Measurements from ENCODE around the gene KRTAP5-8. TPM values are rescaled to one million over a fixed set of nuclear protein-coding genes. Genes with fewer than 3 reads are reported as not detected.
A peak's percentile ranks its signal among the peaks of the same experiment; 100 is the strongest.

Gene KRTAP5-8
- total and polyA plus RNA-seq, 2 donors (not counting 3 experiments of a cell fraction or from before 2014, with no cell fraction given) = 0.17 TPM; not detected in 1

GRCh38 chr11:71490044-71490730 is 47.6 kb upstream of the KRTAP5-8 start:
- Histone ChIP-seq H2AFZ (ENCODE audit: low read depth, low read length) (no peak overlapping the region), H3K9ac (replicated peaks; ENCODE audit: extremely low read depth, insufficient read depth, low read length) (no peak overlapping the region), H3K9me1 (replicated peaks; ENCODE audit: control insufficient read depth, extremely low read depth, insufficient read depth, low read length) (no peaks in the 10 kb centered on the region), H3K4me2 (ENCODE audit: insufficient read depth, low read length) (no peak overlapping the region), H3K4me3 (replicated peaks in 1 of 3; ENCODE audit: insufficient read depth in 1 of 3, low read depth in 1 of 3, low read length in 3 of 3) (no peak overlapping the region), H4K20me1 (replicated peaks; ENCODE audit: control insufficient read depth, extremely low read depth, insufficient read depth, low read length) (no peaks in the 10 kb centered on the region), H3K36me3 (ENCODE audit: control insufficient read depth in 2 of 2, extremely low read depth in 1 of 2, insufficient read depth in 2 of 2, low read length in 2 of 2) (peaks cover 4 to 25% of the 10 kb centered on the region in 2 experiments), H3K4me1 (ENCODE audit: control insufficient read depth, extremely low read depth, insufficient read depth, low read length) (peaks cover 25% of the 10 kb centered on the region), H3K79me2 (ENCODE audit: control insufficient read depth, insufficient read depth, low read length) (no peaks in the 10 kb centered on the region), H3K9me3 (replicated peaks; ENCODE audit: control insufficient read depth, insufficient read depth, low read length) (no peaks in the 10 kb centered on the region), H3K27ac (ENCODE audit: insufficient read depth, low read depth, low read length) (peak overlapping the region; percentile 78), H3K27me3 (ENCODE audit: control insufficient read depth in 2 of 2, insufficient read depth in 2 of 2, low read length in 2 of 2) (no peaks in the 10 kb centered on the region)
- intact Hi-C loops (cut with micrococcal nuclease) = no loop called here
- TF ChIP-seq, protein P1, sequence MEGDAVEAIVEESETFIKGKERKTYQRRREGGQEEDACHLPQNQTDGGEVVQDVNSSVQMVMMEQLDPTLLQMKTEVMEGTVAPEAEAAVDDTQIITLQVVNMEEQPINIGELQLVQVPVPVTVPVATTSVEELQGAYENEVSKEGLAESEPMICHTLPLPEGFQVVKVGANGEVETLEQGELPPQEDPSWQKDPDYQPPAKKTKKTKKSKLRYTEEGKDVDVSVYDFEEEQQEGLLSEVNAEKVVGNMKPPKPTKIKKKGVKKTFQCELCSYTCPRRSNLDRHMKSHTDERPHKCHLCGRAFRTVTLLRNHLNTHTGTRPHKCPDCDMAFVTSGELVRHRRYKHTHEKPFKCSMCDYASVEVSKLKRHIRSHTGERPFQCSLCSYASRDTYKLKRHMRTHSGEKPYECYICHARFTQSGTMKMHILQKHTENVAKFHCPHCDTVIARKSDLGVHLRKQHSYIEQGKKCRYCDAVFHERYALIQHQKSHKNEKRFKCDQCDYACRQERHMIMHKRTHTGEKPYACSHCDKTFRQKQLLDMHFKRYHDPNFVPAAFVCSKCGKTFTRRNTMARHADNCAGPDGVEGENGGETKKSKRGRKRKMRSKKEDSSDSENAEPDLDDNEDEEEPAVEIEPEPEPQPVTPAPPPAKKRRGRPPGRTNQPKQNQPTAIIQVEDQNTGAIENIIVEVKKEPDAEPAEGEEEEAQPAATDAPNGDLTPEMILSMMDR (IDR thresholded peaks at IDR 0.05; ENCODE audit: extremely low read depth in 1 of 2, insufficient read depth in 1 of 2, low read depth in 1 of 2, low read length in 2 of 2) = no peak
- no peak for TF ChIP-seq GATA2 (IDR thresholded peaks at IDR 0.05; ENCODE audit: insufficient read depth, insufficient read length, low read depth, low read length)
- TF ChIP-seq MAX (IDR thresholded peaks at IDR 0.05; ENCODE audit: insufficient read depth, insufficient read length) = no peak
- TF ChIP-seq MYC (IDR thresholded peaks at IDR 0.05; ENCODE audit: low read depth, low read length) = no peak
- no peak for TF ChIP-seq JUN (IDR thresholded peaks at IDR 0.05; ENCODE audit: borderline replicate concordance, insufficient read depth, insufficient read length, low read depth)
- peak; percentile 18 for TF ChIP-seq POLR2A (IDR thresholded peaks at IDR 0.05; ENCODE audit: low read depth, low read length)
- ChIA-PET POLR2A (interaction anchor here (1.0 kb wide), 1 partner anchor 37 kb away, joined by 3 read pairs; the partner anchor contains the start of gene NADSYN1), CTCF (no interaction called here)
- FAIRE-seq = no peak
- no peak for DNase-seq (ENCODE audit: low read depth, low spot score)
- dilution Hi-C loops (cut with MboI; ENCODE audit: extremely low pct_ligation_motif_present, low sequenced_read_pairs) = no loop called here
- BruUV-seq (replicated peaks) = no TSS peak
